Skin of body (tissue), 2 donors: ENCODE measurements around the gene ST6GAL1. TPM values are rescaled to one million over a fixed set of nuclear protein-coding genes. Genes with fewer than 3 reads are reported as not detected.
"Not testable (repeated sequence)": the region's sequence is repeated elsewhere in the genome, so short reads cannot be mapped to it uniquely, and the experiment has no call there.

ENCODE experiments used
- DNase-seq: peaks from one replicate; lab custom pipeline; 2025; lab: John Stamatoyannopoulos, UW
- total RNA-seq: library from RNA; depleted of rRNA; stranded (reverse); fragments of >200 nt; gene quantifications from one replicate; pipeline ENCODE4 v1.2.3, GENCODE V29; 2014

ST6GAL1 gene, protein sequence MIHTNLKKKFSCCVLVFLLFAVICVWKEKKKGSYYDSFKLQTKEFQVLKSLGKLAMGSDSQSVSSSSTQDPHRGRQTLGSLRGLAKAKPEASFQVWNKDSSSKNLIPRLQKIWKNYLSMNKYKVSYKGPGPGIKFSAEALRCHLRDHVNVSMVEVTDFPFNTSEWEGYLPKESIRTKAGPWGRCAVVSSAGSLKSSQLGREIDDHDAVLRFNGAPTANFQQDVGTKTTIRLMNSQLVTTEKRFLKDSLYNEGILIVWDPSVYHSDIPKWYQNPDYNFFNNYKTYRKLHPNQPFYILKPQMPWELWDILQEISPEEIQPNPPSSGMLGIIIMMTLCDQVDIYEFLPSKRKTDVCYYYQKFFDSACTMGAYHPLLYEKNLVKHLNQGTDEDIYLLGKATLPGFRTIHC
- 16.7 TPM for total RNA-seq

DNA sequence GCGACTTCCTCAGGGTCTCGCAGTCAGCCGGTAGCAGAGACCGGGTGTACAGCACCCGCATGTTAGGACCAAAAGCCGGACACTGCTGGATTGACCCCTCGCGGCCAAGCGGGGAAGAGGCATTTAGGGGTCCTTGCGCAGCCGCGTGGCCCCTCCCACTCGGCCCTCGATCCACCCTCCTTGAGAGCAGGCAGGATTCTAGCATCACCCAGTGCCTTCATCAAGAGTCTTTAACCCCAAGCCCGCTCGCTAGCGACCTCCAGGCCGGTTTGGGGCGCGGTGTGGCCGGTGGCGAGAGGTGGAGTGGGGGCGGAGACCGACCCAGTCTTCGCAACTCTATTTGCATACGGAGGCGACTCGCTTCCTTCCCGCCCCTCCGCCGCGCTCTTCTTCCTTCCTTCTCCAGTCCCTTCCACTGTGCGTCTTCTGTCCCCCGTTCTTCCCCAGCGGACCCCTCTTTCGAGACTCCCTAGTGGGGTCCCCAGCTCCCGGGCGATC is at the start of gene ST6GAL1:
Gene ST6GAL1, plus strand, starts transcription at position 384 of the 498 bp plus-strand sequence. CDS start 112,178 bp downstream, outside the sequence.
- DNase-seq, result peak; percentile 26

DNA sequence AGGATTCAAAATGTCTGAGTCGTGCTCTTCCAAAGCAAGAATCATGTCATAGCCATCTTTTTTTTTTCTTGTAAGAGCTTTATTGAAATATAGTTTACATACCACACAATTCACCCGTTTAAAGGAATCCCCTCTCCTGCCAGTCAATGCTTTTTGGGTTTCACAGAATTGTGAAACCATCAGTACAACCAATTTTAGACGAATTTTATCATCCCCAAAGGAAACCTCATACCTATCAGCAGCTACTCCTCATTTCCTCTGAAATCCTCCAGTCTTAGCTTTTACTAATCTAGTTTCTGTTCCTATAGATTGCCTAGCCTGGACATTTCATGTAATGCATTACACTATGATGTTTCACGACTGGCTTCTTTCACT is 48.2 kb upstream of the ST6GAL1 start:
- DNase-seq, result no peak

DNA sequence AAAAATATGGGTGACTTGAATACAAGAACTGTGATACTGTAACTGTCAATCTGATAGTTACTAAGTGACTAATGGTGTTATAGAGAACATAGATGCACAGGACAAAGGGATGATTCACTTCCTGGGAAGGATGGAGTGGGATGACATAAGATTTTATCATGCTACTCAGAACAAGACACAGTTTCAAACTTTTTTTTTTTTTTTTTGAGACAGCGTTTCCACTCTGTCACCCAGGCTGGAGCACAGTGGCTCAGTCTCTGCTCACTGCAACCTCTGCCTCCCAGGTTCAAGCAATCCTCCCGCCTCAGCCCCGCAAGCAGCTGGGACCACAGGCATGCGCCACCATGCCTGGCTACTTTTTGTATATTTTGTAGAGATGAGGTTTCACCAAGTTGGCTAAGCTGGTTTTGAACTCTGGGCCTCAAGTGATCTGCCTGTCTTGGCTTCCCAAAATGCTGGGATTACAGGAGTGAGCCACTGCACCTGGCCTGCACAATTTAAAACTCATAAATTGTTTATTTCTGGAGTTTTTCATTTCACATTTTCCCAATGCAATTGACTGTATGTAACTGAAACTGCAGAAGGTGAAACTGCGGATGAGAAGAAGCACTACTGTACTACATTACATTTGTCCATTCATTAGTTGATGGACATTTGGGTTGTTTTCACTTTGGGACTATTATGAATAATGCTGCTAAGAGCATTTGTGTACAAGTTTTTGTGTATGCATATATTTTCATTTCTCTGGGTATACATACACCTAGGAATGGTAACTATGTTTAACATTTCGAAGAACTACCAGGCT is 47.2 kb upstream of the ST6GAL1 start:
- DNase-seq, result no peak

DNA sequence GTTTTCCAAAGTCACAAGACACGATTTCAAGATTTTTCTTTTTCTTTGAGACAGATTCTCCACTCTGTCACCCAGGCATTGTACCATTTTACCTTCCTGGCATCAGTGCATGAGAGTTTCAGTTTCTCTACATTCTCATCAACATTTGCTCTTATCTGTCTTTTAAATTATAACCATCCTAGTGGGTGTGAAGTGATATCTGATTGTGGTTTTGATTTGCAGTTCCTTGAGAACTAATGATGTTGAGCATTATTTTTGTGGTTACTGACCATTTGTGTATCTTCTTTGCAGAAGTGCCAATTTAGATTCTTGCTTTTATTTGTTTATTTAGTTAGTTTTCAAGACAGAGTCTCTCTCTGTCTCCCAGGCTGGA is 46.7 kb upstream of the ST6GAL1 start:
- no peak for DNase-seq

DNA sequence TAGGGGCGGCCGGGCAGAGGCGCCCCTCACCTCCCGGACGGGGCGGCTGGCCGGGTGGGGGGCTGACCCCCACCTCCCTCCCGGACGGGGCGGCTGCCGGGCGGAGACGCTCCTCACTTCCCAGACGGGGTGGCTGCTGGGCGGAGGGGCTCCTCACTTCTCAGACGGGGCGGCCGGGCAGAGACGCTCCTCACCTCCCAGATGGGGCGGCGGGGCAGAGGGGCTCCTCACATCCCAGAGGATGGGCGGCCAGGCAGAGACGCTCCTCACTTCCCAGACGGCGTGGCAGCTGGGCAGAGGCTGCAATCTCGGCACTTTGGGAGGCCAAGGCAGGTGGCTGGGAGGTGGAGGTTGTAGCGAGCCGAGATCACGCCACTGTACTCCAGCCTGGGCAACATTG is 45.5 kb upstream of the ST6GAL1 start:
- not testable (repeated sequence) for DNase-seq

DNA sequence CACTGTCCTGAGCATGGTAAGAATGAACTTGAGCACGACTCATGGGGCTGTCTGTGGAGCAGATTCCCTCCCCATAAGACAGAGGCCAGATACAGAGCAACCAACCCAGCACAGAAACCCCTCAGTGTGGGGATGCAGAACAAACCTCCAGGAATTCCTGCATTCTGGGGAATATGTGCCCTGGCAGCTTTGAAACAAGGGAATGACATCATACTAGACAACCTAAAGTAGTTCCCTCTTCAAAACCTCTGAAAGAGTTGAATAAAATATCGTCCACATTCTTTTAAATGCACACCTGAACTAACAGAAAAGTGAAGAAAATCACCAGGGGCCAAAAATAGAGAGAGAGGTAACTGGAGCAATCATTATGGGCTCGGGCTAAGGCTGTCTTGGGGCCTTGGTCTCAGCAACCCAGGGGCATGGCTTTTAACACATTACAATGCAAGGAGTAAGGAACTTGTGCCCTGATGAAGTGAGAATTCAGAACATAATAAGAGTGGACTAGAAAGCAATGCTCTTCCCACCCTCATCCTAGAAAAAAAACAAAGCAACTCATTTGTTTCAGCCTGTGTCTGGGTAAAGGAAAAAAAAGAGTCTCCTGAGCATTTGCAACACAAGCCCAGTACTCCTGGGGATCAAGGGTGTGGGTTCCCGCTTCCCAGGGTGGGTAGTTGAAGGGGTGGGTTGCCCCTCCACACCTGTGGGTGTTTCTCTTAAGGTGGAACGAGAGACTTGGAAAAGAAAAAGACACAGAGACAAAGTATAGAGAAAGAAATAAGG is 43.9 kb upstream of the ST6GAL1 start:
- DNase-seq, result no peak

DNA sequence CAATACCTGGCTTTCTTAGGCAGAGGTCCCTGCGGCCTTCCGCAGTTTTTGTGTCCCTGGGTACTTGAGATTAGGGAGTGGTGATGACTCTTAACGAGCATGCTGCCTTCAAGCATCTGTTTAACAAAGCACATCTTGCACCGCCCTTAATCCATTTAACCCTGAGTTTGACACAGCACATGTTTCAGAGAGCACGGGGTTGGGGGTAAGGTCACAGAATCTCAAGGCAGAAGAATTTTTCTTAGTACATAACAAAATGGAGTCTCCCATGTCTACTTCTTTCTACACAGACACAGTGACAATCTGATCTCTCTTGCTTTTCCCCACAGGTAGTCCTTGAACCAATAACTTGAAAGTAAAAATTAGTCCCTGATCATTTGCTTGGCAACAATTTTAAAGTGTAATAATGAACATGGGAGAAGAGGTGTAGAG is 42.8 kb upstream of the ST6GAL1 start:
- not testable (repeated sequence) for DNase-seq

DNA sequence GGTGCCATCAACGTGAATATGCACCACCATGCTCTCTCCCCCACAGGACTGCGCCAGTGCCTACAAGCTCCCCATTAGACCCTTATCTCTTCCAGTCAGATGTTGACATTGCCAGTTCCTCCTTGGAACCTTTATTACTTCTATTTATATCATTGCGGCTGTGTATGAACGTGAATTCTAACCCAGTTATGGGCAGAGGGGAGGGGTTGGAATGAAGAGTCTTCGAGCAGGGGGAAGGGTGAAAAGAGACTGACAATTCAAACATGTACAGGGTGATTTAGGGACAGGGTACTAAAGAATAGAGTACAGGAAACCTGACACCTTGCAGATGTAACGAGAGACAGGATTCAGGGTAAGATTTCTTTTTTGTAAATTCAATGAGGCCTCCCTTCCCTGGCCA is 41.8 kb upstream of the ST6GAL1 start:
- no peak for DNase-seq

DNA sequence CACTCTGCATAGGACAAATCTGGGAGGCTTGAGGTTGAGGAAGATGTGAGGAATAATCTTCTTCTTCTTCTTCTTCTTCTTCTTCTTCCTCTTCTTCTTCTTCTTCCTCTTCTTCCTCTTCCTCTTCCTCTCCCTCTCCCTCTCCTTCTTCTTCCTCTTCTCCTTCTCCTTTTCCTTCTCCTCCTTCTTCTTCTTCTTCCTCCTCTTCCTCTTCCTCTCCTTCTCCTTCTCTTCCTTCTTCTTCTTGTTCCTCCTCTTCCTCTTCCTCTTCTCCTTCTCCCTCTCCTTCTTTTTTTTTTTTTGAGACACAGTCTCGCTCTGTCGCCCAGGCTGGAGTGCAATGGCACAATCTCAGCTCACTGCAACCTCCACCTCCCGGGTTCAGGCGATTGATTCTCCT is 40.6 kb upstream of the ST6GAL1 start:
- DNase-seq, result not testable (repeated sequence)

DNA sequence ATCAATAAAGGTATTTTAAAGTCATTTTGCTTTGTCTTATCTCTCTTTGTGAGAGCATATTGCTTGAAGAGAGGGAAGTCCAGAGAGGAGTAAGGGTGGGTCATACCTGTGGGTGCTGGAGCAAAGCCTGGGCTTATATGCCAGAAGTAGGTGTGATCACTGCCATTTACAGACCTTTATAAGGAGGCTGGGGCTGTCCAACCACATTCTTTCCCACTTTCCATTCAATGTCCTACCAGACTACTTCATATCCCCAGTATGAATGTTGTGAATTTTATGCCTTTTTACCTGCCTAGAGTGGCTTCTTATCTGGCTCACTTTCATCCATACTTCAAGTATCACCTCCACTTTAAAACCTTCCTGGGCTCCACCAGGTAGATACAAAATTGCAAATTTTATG is 39.4 kb upstream of the ST6GAL1 start:
- DNase-seq, result no peak

DNA sequence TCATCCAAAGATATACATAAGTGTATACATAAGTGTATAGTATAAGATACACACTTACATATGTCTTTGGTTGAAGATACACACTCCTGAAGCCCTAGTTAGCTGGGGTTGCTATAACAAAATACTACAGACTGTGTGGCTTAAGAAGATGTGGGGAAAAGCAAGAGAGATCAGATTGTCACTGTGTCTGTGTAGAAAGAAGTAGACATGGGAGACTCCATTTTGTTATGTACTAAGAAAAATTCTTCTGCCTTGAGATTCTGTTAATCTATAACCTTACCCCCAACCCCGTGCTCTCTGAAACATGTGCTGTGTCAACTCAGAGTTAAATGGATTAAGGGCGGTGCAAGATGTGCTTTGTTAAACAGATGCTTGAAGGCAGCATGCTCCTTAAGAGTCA is 37.3 kb upstream of the ST6GAL1 start:
- not testable (repeated sequence) for DNase-seq

DNA sequence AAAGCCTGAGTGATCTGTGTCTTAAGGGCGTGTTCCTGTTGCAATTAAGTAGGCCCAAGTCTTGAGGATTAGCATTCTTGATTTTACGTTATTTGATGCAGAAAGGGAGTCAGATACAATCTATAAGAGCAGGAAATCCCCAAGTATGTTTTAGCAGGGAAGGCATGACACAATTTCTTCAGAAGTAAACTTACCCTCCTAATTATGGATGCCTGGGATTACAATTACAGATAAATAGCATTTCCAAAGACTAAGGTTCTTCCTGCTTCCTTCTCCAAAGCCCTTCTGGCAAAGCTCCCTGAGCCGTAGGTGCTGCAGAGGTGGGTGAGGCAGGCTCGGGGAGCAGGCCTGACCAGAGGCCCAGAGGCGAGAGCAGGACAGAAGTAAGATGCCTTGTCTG is 34.9 kb upstream of the ST6GAL1 start:
- DNase-seq, result no peak

DNA sequence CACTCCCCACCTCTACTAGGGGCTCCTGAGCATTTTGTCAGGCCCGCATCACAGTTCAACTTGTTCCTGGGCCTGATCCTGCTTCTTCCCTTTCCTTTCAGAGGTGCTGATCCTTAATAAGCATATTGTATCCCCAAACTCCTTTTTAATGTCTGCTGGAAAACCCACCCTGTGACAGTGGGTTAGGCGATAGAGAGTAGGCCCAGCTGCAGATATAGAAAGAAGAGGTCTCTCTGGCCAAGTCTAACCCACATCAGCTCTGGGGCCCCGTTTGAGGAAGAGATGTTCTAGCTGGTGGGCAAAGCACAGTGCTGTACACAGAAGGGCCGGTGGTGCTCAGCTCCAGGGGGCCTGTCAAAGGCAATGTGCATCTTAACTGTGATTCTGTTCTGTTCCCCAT is 34.3 kb upstream of the ST6GAL1 start:
- DNase-seq, result no peak

DNA sequence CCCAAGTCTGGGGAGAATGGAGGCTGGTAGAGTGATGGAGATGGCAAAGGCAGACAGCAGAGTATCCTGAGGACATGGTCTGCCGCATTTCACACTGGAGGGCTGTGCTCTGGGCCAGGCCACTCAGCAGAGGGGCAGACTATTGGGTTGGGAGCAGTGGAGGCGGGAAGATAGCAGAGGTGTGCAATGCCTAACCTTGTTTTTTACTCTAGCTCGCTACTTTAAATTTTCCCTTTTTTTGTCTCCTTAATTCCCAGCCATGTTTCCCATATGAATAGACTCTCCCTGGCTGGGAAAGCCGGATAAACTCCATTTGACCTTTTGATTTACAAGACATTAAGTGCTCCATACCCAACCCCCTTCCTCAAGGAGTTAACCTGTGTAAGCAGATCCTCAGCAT is 33.5 kb upstream of the ST6GAL1 start:
- DNase-seq, result no peak

DNA sequence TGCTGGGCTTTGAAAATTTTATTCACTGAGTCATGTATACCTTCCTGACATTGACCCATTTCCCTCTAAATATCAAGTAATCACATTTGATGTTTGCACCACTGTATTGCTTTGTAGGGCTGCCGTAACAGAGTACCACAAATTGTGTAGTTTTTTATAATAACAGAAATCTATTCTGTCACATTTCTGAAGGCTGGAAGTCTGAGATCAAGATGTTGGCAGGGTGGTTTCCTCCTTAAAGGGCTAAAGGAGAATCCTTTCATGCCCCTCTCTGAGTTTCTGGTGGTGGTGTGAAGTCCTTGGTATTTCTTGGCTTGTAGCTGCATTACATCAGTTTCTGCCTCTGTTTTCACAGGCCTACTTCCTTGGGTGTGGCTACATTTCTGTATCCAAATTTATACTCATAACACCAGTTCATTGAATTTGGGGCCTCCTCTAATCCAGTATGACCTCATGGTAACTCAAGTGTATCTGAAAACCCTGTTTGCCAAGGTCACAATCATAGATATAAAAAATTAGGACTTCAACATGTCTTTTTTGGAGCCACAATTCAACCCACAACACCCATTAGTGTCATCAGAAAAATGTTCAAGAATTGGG is 29.1 kb upstream of the ST6GAL1 start:
- no peak for DNase-seq

DNA sequence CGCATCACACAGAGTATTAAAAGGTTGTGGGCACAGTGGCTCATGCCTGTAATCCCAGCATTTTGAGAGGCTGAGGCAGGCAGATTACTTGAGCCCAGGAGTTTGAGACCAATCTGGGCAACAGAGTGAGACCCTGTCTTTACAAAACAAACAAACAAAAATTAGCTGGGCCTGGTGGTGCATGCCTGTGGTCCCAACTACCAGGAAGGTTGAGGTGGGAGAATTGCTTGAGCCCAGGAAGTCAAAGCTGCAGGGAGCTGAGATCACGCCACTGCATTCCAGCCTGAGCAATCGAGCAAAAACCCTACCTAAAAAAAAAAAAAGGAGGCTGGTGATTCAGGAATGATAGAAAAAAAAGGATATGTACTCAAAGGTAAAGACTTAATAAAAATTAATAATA is 28.2 kb upstream of the ST6GAL1 start:
- no peak for DNase-seq

DNA sequence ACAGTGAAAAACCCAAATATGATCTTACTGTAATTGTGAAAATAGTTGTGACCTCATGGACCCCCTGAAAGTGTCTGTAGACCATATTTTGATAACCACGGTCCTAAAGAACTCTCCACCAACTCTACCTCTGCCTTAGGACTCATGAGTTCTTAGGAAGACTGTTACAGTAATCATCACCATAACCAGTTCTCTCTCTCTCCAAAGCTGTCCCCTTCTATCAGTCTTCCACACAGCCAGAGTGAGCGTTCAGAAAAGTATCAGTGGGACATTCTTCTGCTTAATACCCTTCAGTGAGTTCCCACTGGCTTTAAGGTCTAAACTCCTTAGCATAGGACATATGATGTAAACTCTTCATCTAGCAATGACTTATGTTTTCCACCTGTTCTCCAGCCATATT is 27.6 kb upstream of the ST6GAL1 start:
- no peak for DNase-seq

DNA sequence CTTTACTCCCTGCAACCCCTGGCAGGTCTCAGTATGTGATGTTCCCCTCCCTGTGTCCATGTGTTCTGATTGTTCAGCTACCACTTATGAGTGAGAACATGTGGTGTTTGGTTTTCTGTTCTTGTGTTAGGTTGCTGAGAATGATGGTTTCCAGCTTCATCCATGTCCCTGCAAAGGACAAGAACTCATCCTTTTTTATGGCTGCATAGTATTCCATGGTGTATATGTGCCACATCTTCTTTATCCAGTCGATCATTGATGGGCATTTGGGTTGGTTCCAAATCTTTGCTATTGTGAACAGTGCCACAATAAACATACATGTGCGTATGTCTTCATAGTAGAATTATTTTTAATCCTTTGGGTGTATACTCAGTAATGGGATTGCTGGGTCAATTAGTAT is 26.6 kb upstream of the ST6GAL1 start:
- DNase-seq, result not testable (repeated sequence)

DNA sequence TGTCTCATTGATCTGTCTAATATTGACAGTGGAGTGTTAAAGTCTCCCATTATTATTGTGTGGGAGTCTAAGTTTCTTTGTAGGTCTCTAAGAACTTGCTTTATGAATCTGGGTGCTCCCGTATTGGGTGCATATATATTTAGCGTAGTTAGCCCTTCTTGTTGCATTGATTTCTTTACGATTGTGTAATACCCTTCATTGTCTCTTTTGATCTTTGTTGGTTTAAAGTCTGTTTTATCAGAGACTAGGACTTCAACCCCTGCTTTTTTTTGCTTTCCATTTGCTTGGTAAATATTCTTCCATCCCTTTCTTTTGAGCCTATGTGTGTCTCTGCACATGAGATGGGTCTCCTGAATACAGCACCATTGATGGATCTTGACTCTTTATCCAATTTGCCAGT is 23.3 kb upstream of the ST6GAL1 start:
- DNase-seq, result not testable (repeated sequence)

DNA sequence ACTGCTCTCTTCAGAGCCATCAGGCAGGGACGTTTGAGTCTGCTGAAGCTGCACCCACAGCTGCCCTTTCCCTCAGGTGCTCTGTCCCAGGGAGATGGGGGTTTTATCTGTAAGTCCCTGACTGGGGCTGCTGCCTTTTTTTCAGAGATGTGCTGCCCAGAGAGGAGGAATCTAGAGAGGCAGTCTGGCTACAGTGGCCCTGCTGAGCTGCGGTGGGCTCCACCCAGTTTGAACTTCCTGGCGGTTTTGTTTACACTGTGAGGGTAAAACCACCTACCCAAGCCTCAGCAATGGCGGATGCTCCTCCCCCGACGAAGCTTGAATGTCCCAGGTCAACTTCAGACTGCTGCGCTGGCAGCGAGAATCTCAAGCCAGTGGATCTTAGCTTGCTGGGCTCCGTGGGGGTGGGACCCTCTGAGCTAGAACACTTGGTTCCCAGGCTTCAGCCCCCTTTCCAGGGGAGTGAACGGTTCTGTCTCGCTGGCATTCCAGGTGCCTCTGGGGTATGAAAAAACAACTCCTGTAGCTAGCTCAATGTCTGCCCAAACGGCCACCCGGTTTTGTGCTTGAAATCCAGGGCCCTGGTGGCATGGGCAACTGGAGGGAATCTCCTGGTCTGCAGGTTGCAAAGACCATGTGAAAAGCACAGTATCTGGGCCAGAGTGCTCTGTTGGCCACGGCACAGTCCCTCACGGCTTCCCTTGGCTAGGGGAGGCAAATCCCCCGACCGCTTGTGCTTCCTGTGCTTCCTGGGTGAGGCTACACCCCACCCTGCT is 21.1 kb upstream of the ST6GAL1 start:
- DNase-seq, result no peak
